ENCODE data around the gene L3MBTL3. TPM values are rescaled to one million over a fixed set of nuclear protein-coding genes. Genes with fewer than 3 reads are reported as not detected.

Gene L3MBTL3
- total RNA-seq, 2 donors from 2014 or later = 7.7 to 25.0 TPM

- Histone ChIP-seq H3K4me3 (no peak overlapping the region), H3K27ac (no peak overlapping the region), H3K27me3 (replicated peaks; ENCODE audit: insufficient read depth) (no peaks in the 10 kb centered on the region), H3K4me1 (replicated peaks) (no peaks in the 10 kb centered on the region), H3K36me3 (no peaks in the 10 kb centered on the region), H3K9me3 (no peaks in the 10 kb centered on the region)
- no peak for TF ChIP-seq POLR2A (IDR thresholded peaks at IDR 0.05)
- no peak for TF ChIP-seq POLR2AphosphoS5 (IDR thresholded peaks at IDR 0.05)
- TF ChIP-seq CTCF (IDR thresholded peaks at IDR 0.05) = no peak
- 27% methylated on average over 3 of the region's 3 CpGs for WGBS
- DNase-seq (ENCODE audit: low spot score) = no peak
- intact Hi-C loops (cut with DNase I) = no loop called here
Observed at GRCh38 chr6:130159956-130160355, 141.6 kb downstream of the L3MBTL3 start.

GRCh38 chr6:130161683-130162404 is 143.5 kb downstream of the L3MBTL3 start:
- DNase-seq (ENCODE audit: low spot score) = no peak
- intact Hi-C loops (cut with DNase I) = no loop called here
- H3K4me1 ChIP-seq (replicated peaks) = no peaks in the 10 kb centered on the region
- H3K9me3 ChIP-seq = no peaks in the 10 kb centered on the region
- H3K27ac ChIP-seq = no peak overlapping the region
- WGBS = 46% methylated on average over 6 of the region's 6 CpGs
- no peak for TF ChIP-seq POLR2AphosphoS5 (IDR thresholded peaks at IDR 0.05)
- no peak for TF ChIP-seq POLR2A (IDR thresholded peaks at IDR 0.05)
- TF ChIP-seq CTCF (IDR thresholded peaks at IDR 0.05) = no peak
- H3K36me3 ChIP-seq = no peaks in the 10 kb centered on the region
- H3K27me3 ChIP-seq (replicated peaks; ENCODE audit: insufficient read depth) = no peaks in the 10 kb centered on the region
- no peak overlapping the region for H3K4me3 ChIP-seq

- intact Hi-C loops (cut with DNase I) = no loop called here
- Histone ChIP-seq H3K27me3 (replicated peaks; ENCODE audit: insufficient read depth) (no peaks in the 10 kb centered on the region), H3K4me1 (replicated peaks) (no peaks in the 10 kb centered on the region), H3K27ac (no peak overlapping the region), H3K4me3 (no peak overlapping the region), H3K36me3 (no peaks in the 10 kb centered on the region), H3K9me3 (no peaks in the 10 kb centered on the region)
- WGBS = 78% methylated on average over 2 of the region's 2 CpGs
- TF ChIP-seq POLR2A (IDR thresholded peaks at IDR 0.05) (no peak), POLR2AphosphoS5 (IDR thresholded peaks at IDR 0.05) (no peak), CTCF (IDR thresholded peaks at IDR 0.05) (no peak)
- no peak for DNase-seq (ENCODE audit: low spot score)
Observed at GRCh38 chr6:130162421-130162820, 144.0 kb downstream of the L3MBTL3 start.

GRCh38 chr6:130163266-130163665 is 144.9 kb downstream of the L3MBTL3 start:
- H3K27me3 ChIP-seq (replicated peaks; ENCODE audit: insufficient read depth) = no peaks in the 10 kb centered on the region
- no peaks in the 10 kb centered on the region for H3K9me3 ChIP-seq
- H3K36me3 ChIP-seq = no peaks in the 10 kb centered on the region
- no peak for TF ChIP-seq CTCF (IDR thresholded peaks at IDR 0.05)
- TF ChIP-seq POLR2AphosphoS5 (IDR thresholded peaks at IDR 0.05) = no peak
- no peak for TF ChIP-seq POLR2A (IDR thresholded peaks at IDR 0.05)
- WGBS = 86% methylated on average over 2 of the region's 2 CpGs
- H3K27ac ChIP-seq = no peak overlapping the region
- DNase-seq (ENCODE audit: low spot score) = no peak
- no peaks in the 10 kb centered on the region for H3K4me1 ChIP-seq (replicated peaks)
- no peak overlapping the region for H3K4me3 ChIP-seq
- intact Hi-C loops (cut with DNase I) = no loop called here

- H3K27me3 ChIP-seq (replicated peaks; ENCODE audit: insufficient read depth) = no peaks in the 10 kb centered on the region
- H3K27ac ChIP-seq = no peak overlapping the region
- no peak overlapping the region for H3K4me3 ChIP-seq
- no peak for DNase-seq (ENCODE audit: low spot score)
- intact Hi-C loops (cut with DNase I) = no loop called here
- no peaks in the 10 kb centered on the region for H3K36me3 ChIP-seq
- 85% methylated on average over 4 of the region's 4 CpGs for WGBS
- H3K4me1 ChIP-seq (replicated peaks) = no peaks in the 10 kb centered on the region
- TF ChIP-seq CTCF (IDR thresholded peaks at IDR 0.05) = no peak
- TF ChIP-seq POLR2AphosphoS5 (IDR thresholded peaks at IDR 0.05) = no peak
- TF ChIP-seq POLR2A (IDR thresholded peaks at IDR 0.05) = no peak
- no peaks in the 10 kb centered on the region for H3K9me3 ChIP-seq
Observed at GRCh38 chr6:130164251-130164650, 145.9 kb downstream of the L3MBTL3 start.

Data from prostate gland (tissue), 2 donors.